ENCODE results near the gene FCGR3A.
"Not testable (repeated sequence)": the region's sequence is repeated elsewhere in the genome, so short reads cannot be mapped to it uniquely, and the experiment has no call there.

DNA sequence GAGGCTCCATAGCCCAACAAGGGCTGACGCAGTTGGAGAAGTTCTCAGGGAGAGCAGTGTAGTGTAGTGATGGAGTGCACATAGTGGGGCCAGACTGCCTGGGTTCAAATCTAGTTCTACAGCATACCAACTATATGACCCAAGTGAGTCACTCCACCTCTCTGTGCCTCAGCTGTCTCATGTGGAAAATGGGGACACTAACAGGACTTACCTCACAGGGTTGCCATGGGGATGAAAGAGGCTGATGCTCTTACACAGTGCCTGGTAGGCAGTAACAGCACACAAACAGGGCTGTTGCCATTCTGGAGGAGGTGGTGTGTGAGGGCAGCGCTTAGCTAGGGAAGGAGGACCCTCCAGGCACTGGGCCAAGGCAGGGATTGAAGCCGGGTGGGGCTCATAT is 43.0 kb upstream of the FCGR3A start:
- TF ChIP-seq, protein P1, sequence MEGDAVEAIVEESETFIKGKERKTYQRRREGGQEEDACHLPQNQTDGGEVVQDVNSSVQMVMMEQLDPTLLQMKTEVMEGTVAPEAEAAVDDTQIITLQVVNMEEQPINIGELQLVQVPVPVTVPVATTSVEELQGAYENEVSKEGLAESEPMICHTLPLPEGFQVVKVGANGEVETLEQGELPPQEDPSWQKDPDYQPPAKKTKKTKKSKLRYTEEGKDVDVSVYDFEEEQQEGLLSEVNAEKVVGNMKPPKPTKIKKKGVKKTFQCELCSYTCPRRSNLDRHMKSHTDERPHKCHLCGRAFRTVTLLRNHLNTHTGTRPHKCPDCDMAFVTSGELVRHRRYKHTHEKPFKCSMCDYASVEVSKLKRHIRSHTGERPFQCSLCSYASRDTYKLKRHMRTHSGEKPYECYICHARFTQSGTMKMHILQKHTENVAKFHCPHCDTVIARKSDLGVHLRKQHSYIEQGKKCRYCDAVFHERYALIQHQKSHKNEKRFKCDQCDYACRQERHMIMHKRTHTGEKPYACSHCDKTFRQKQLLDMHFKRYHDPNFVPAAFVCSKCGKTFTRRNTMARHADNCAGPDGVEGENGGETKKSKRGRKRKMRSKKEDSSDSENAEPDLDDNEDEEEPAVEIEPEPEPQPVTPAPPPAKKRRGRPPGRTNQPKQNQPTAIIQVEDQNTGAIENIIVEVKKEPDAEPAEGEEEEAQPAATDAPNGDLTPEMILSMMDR (IDR thresholded peaks at IDR 0.05; ENCODE audit: insufficient read depth, low read length), result not testable (repeated sequence)
- not testable (repeated sequence) for TF ChIP-seq POLR2AphosphoS5 (IDR thresholded peaks at IDR 0.05; ENCODE audit: low read depth)

Measured in HL-60 (cell line).